Kidney capillary endothelial cell (primary cell): ENCODE results near the gene PACS1.
"Not testable (repeated sequence)": the region's sequence is repeated elsewhere in the genome, so short reads cannot be mapped to it uniquely, and the experiment has no call there.

Source experiments
- DNase-seq: peaks from one replicate; pipeline ENCODE4 v3.0.0-alpha.2; 2018; ENCODE audit warnings: low spot score

PACS1 gene

DNA sequence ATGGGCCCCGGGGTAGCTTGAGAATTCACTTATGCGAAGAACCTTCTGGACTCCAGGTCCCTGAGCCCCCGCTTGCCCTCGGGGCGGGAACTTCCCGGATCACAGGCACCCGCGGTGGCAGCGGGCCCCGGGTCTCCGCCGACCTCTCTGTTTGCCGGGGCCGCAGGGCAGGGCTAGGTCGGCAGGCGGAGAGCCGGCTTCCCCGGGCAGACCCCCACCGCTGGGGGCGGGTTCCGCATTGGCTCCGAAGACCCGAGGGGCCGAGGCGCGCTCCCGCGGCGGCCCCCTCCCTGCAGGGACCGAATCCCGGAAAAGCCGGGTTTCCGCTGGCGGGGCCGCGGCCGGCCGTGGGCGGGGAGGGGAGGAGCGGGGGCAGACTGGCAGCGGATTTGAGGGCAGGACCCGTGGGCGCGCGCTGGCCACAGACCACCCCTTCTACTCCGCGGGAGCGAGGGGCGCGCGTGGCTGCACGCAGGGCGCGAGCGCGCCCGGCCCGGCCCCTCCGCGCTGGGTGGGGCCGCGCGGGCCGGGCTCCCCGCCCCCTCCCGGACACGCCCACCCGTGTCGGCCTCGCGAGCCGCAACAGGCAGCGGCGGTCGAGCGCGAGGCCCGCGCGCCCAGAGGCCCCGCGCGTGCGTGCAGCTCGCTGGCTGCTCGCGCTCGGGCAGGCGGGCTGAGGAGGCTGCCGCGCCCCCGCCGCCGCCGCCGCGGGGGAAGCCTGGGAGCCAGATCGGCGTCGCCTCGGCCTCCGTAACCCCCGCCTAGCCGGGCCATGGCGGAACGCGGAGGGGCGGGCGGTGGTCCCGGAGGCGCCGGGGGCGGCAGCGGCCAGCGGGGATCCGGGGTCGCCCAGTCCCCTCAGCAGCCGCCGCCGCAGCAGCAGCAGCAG, at the start of gene PACS1:
PACS1 (plus strand) TSS at position 558 of the 889 bp plus-strand sequence; CDS start at position 773, 215 bp downstream.
- DNase-seq: peak; percentile 57

- peak; percentile 89 for DNase-seq
Measured at GRCh38 chr11:66020618-66021357, 49.3 kb upstream of the PACS1 start.

- DNase-seq: peak; percentile 68
Measured at GRCh38 chr11:66022401-66023185, 47.5 kb upstream of the PACS1 start.

DNA sequence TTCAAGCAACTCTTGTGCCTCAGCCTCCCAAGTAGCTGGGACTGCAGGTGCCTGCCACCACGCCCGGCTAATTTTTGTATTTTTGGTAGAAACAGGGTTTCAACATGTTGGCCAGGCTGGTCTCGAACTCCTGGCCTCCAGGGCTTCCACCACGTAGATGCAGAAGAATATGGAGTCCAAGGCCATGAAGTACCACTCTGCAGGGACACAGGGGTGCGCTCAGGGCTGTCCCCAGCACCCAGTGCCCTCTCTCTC, 47.0 kb upstream of the PACS1 start:
- not testable (repeated sequence) for DNase-seq

DNA sequence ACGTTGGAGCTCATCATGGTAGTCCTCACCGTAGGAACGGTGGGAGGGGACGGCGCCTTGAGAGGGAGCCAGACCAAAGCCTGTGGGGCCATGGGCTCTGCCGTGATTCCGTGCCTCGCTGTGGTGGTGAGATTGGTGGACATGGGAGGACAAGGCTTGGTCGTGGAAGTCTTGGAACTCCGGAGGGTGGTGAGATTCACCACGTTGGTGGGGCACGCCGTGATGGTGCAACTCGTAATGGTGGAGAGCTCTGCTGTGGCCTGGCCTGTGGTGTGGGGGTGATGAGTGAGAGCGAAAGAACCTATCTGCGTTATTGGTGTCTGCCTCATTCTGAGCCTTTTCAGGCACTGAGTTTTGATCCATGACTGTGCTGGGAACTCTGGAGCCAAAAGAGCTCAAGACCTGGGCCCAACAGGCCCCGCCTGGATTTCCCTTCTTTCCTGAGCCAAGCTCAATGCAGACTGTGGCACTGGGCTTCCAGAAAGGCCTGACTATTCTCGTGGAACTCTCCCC, 44.0 kb upstream of the PACS1 start, which contains the start of gene CATSPER1:
CATSPER1 (minus strand) TSS at position 463 of the 513 bp plus-strand sequence; CDS start at position 363, 100 bp downstream.
- no peak for DNase-seq

- no peak for DNase-seq
Measured at GRCh38 chr11:66032957-66033735, 36.9 kb upstream of the PACS1 start.

GRCh38 chr11:66035653-66036333, 34.3 kb upstream of the PACS1 start:
- DNase-seq: no peak

DNA sequence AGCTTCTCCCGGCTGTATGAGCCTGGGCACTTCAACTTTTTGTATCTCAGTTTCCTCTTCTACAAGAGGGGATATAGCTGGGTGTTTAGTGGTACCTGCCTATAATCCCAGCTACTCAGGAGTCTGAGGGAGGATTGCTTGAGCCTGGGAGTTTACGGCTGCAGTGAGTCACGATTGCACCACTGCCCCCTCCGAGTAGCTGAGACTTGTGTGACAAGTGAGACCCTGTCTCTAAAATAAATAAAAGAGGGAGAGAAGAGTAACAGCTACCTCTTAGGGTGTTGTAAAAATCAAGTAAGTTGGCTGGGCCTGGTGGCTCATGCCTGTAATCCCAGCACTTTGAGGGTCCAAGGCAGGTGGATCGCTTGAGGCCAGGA, 33.8 kb upstream of the PACS1 start:
- DNase-seq: no peak

DNA sequence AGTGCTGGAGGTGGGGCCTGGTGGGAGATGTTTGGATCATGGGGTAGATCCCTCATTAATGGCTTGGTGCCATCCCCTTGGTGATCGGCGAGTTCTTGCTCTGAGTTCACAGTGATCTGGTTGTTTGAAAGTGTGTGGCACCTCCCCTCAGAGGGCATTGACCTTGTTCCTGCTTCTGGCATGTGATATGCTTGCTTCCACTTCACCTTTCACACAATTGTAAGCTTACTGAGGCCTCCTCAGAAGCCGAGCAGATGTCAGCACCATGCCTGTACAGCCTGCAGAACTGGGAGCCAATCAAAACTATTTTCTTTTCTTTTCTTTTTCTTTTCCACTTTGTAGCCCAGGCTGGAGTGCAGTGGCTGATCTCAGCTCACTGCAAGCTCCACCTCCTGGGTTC, 32.7 kb upstream of the PACS1 start:
- DNase-seq: no peak

GRCh38 chr11:66039765-66040164, 30.3 kb upstream of the PACS1 start:
- no peak for DNase-seq

DNA sequence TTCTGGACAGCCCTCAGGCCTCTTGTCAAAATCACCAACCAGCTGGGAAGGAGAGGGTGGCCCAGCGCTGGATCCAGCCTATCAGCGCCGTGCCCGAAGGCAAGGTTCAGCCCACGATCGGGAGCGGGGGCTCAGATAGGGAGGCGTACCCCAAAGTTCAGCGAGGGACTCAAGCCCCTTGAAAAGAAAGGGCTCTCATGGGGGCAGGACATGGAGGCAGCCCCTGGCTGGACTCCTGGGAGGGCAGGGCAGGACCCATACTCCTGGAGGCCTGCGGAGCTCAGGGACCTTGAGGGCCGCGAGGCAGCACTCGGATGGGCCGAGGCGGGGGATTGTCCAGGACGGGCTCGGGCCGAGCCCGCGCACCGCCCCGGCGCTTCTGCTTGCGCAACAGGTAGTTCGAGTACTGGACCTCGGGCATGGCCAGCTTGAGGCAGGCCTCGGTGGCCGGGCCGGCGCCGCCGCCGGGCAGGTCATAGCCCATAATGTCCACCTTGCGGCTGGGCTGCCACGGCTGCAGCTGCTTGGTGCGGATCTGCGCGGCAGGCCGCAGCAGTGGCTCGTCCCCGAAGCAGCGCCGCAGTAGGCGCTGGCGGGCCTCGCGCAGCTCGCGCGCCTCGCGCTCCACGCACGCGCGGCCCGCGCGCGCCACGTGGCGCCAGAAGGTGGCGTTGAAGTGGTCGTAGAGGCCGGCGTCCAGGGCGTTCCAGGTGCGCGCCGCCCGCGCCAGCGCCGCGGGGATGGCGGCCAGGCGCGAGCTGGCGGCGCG, 27.7 kb upstream of the PACS1 start:
- DNase-seq: no peak

- DNase-seq: no peak
Measured at GRCh38 chr11:66042996-66043906, 26.8 kb upstream of the PACS1 start.

DNA sequence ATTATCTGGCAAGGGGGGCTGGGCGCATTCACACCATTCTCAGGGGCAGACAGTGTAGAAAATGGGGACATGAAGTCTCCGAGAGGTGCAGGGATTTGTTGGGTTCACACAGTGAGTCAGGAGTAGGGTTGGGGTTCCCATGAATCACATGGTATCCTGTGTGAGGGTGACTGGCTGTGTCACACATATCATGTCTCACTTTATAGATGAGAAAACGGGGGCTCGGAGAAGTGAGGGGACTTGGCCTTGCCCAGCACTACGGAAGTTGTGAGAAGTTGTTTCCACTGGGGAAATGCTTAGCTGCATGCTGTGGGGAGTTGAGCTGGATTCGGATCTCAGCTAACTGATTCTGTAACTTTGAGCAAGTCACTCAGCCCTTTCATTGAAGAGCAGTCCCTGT, 25.3 kb upstream of the PACS1 start:
- DNase-seq: no peak

DNA sequence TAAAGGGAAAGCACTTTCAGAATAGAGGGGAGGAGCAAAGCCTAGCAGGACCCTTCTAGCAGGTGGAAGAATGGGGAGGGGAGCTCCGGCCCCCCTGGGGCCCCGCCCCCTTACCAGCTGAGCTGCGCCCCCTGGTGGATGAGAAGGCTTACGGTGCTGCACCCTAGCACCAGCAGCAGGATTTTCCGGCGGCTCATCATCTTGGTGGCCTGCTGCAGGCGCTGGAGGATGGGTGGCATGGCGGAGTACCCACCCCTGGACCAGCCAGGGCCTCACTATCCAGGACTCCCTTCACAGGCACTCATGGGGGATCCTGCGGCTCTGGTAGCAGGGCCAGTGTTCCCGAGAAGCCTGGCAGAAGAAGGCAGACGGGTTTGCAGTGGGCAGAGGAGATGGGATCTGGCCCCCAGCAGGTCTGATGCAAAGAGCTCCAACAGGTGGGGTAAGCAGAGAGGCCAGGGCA, 24.9 kb upstream of the PACS1 start:
- peak; percentile 67 for DNase-seq

DNA sequence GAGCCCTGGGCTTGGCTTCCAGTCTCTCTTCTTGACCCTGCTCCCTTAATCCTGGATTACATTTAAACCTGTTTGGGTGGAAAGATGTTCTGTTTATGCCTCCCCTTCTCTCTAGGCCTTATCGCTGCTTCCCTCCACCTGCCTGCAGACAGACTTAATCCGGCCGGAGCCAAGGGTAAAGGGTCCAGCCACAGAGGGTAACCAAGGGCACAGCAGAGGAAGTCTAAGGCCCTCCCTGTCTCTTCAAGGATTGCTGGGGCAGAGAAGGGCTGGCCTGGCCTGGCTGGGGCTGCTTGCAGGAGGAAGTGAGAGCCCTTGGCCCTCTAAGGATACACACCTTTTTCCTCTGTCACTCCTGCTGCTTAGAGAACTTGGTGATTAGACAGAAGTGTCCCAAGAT, 23.2 kb upstream of the PACS1 start:
- DNase-seq: no peak

- no peak for DNase-seq
Measured at GRCh38 chr11:66047541-66048365, 22.3 kb upstream of the PACS1 start.

DNA sequence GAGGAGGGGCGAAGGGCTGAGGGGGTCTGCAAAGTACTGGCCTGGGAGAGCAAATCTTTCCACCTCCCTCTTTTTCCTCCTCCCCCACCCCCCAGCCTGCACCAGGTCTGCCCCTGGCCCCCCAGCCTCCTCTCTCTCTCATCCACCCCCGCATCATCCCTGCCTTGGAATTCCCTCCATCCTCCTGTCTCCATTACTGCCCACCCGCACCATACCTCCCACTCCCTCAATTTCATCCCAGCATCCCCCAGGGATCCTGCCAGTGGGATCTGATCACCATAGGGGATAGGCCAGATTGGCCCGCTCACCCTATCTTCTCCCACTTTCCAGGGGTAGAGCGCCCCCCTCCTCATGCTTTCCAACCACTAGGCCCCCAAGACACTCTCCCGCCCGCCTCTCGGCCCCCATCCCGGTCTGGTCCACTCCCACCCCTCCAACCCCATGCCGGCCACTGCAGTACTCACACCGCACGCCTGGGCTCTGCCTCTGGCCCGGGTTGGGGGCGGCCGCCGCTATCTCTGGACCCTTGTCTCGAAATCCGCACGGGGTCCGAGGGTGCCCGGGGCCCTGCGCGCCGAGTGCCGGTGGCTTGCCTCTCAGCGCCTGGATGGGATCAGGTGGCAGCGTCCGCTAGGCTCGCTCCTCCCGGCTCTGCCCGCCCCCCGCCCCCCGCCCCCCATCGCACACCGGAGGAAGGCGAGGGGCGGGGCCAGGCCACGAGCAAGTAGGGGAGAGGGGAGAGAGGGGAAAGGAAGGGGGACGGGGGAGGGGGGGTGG, 21.3 kb upstream of the PACS1 start, which contains the start of gene GAL3ST3:
GAL3ST3 (minus strand) TSS at position 615 of the 777 bp plus-strand sequence. CDS start 3,746 bp downstream, outside the sequence.
- no peak for DNase-seq
